NCI-H510A (cell line): ENCODE data around the gene MEF2D.

ENCODE experiments used
- DNase-seq: peaks from one replicate; lab custom pipeline; 2025; lab: John Stamatoyannopoulos, UW

The MEF2D gene

GRCh38 chr1:156427957-156428356, 72.6 kb downstream of the MEF2D start:
- no peak for DNase-seq

- DNase-seq = no peak
Measured at GRCh38 chr1:156425943-156426342, 74.6 kb downstream of the MEF2D start.

- DNase-seq = no peak
Measured at GRCh38 chr1:156424806-156425432, 75.7 kb downstream of the MEF2D start.

DNA sequence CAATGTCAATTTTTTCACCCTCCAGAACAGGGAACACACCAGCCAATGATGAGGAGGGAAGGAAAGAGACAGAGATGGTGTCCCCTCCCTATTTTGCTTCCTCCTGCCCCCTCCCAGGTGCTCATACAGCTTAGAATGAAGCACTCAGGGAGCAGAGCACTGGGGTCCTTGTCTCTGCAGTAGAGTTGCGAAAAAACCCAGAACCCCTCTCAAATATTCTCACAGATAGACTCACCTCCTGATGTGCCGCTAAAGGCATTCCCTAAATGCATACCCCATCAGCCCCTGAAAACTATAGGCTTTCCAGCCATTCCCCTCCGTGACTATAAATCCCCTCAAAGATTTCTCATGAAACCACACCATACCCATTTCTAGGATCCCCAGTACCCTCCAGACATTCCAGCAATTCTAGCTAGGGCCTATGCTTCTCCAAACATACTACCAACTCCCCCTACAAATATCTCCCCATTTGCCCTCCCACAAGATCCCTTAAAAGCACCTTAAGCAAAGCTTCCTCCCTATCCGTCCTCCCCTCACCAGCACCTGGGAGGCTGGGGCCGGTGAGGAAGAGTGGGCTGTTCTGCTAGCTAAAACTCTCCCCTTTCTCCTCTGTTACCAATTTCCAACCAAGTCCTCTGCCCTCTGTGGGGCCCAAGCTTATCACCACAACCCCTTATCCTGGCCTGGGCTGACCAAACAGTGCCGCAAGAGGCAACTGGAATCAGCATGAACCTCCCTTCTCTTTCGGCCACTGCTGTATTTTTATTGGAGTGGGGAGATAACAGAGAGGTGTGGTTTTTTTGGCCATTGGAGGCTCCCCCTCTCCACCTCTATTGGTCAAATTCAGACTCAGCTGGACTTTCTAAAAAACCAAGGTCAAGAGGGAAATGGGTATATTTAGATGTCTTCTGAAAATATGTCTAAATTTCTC, 76.9 kb downstream of the MEF2D start:
- no peak for DNase-seq

- DNase-seq = no peak
Measured at GRCh38 chr1:156422602-156423091, 77.9 kb downstream of the MEF2D start.

DNA sequence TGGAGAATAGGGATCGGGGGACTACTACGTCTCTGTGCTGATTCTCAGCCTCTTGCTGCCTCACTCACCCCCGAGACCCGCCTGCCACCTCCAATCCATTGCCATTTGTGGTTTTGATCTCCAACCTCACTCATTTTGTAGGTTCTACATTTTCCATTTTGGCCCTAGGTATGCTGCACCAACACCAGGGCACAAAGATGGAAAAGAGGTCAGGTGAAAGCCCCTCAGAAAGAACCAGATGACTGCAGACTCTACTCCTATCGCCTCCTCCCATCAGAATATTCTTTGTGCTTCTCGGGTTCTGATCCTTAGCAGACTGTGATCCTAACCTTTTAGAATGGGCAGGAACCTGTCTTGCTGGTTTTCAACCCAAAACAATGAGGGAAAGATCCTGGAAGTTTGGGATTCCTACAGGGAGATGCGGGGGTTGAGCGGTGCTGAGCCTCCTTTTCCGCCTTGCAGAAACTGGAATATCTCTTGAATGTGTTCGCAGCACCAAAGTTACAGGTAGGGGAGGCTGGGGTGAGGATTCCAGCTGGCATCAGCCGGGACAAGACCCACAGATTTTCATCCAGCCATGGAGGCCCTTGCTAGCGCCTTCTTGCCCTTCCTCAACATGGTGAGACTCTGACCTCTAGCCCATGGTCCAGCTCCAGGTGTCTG, 78.5 kb downstream of the MEF2D start:
- DNase-seq = no peak

DNA sequence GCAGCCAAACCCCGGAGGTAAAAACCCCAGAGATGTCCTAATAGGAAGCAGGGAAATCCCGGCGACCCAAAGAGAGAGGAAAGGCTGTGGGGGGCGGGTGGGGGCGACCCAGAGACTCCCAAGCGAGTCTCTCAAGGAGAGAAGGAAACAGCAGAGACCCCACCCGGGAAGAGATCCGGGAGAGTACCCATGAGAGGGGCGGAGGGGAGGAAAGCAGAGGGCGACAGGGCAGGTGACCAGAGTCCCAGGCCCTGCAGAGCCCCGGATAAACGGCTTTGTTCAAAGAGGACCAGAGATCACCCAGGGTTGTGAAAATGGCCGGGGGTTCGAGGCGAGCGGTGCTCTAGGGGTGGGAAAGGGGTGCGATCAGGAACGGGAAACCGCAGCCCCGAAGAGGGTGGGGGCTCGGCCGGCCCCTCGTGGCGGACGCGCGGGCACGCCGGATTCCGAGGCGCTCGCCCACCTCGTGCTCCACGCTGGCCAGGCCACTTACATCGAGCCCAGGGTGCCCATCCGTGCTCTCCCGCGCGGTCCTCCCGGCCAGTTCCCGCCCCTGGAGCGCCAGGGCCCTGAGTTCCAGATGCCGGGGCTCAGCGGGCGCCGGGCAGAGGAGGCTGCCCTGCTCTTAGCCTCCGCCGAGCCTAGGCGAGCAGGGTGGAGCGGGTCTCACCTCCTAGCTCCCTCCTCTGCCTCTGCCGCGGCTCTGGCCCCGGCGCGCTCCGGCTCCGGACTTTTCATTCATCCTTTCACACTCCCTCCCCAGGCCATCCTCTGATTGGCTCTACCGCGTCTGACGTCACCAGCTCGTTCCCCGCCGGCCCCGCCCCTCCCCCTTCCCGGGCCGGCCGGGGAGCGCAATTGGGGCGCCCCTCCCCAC, 79.3 kb downstream of the MEF2D start:
- peak; percentile 93 for DNase-seq

DNA sequence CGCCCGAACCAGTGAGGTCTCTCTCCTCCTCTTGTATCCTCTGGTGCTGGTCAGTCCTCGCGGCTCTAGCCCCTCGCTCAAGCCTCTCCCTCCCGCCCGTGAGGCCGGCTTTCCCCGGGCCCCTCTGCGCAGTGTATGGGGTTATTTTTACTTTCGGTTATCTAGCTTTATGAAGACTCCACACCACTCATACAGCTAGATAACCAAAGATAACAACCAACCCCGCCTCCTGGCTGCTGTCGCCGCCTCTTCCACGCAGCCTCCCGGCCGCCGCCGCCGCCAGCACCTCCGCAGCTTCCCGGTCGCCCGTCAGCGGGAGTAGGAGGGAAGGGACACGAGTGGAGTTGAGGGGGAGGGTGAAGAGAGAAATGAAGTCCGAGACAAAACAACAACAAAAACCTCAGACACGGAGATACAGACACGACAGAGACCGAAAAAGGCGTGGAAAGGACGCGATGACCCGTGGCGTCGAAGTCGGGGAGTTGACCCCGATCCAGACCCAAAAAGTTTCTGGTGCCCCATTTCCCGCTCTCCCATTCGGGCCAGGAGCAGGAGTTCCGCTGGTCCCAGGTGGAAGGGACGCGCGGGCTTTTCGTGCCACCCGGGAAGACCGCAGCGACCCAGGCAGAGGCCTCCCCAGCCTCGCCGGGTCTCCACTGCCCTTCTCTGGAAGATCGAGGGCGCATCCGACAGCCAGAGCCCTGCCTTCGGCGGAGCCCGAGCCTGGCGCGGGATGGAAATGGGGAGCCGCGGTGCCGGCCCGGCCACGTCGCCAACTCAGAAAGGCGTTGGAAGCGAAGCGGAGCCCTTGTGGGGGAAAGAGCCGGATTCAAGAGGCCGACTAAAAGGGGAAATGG, 80.1 kb downstream of the MEF2D start:
- DNase-seq = no peak

- no peak for DNase-seq
Measured at GRCh38 chr1:156419854-156420204, 80.7 kb downstream of the MEF2D start.

DNA sequence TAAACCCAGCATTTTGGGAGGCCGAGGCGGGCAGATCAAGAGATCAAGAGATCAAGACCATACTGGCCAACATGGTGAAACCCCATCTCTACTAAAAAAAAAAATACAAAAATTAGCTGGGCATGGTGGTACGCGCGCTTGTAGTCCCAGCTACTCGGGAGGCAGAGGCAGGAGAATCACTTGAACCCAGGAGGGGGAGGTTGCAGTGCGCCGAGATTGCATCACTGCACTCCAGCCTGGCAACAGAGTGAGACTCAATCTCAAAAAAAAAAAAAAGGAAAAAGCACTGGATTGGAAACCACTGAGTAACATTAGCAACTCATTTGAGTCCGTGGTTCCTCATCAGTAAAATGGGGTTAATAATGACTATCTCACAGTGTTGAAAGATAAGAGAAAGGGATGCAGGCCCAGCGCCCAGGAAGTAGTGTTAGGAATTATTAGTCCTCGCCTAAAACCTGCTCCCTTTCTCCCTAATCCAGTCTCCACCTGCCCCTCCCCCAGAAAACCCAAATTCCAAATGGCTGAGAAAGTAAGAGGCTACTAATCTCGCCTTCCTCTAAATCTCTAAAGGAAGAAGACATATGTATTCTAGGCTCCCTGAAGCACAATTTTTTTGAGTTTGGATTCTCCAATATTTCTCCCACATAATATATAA, 82.0 kb downstream of the MEF2D start:
- no peak for DNase-seq

DNA sequence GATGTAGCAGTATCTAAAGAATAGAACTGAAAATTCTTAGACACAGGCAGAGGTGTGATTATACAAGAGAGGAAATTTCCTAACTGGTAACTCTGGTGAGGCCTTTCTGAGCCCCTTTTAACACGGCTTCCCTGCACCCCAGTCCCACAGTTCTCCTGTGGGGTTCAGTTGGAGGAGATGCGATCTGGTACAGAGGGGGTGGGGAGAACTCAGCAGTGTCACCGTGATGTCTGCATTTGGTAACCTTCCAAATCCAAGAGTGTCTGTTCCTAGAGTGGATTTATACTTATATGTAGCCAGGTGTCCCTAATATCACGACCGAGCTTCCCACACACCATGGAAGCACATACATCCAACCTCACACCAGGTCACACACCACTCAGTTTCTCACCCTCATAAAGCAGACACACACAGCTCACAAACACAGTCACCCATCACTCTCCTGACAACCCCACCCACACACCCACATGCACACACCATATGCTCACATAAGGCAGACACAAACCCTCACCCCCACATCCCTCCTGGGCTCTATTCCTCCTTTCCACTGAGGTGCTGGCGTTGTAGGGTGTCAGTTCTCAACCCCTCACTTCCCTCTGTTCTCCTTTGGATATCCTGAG, 83.1 kb downstream of the MEF2D start:
- no peak for DNase-seq

DNA sequence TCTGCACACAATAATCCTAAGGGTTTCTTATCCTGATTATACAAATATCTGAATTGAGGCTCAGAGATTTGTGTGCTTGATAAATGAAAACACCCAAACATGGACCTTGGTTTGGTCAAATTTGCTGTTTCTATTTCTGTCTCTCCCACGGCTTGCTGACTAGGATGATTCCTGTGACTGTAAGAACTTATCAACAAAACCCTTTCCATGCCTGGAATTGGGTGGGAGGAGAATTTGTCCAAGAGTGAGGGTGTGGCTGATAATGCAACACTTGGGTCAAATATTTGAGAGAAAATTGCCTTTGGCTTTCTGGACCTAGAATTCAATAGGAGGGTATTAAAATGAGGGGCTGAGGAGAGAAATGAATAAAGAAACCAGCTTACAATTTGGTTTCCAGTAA, 83.6 kb downstream of the MEF2D start:
- DNase-seq = no peak

DNA sequence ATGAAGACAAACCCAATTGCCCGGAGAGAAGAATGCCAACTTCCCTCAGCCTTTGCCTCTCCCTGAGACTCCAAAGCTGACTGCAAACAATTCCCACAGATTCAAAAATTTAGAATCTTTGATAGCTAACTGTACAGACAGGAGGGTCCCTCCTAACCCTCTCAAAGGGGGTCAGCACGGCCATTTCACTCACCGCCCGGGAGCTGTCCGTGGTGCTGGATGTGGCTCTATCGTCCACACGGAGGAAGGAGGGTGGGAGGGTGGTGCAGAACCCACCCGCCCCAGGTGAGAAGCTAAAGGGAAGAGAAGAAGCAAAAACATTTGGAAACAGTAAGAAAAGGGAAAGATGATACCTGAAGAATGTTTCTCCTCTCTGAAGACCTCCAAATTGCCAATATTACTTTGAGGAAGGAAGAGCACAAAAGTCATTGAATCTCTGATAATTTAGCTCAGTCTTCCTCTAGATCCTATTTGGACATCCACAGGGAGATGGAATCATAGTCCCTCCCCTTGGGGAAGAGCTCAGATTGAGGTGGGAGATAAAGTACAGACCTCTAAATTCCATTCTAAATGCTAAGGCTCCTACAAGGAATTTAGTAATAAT, 86.0 kb downstream of the MEF2D start:
- no peak for DNase-seq
